H1 (cell line): Measurements from ENCODE around the gene TBX2. TPM values are rescaled to one million over a fixed set of nuclear protein-coding genes. Genes with fewer than 3 reads are reported as not detected.
A peak's percentile ranks its signal among the peaks of the same experiment; 100 is the strongest.

Experiments used
- CTCF ChIA-PET: fragments of 300-600 bp; sonication (Branson Sonifier 250); formaldehyde crosslinking; loops from one replicate; lab custom pipeline; 2021; ENCODE audit not compliant: partially characterized antibody; lab: Charles Lee
- POLR2A ChIA-PET: fragments of 300-600 bp; sonication (Branson Sonifier 250); formaldehyde crosslinking; loops from one replicate; lab custom pipeline; 2021; ENCODE audit warnings: inconsistent platforms; ENCODE audit not compliant: partially characterized antibody; lab: Charles Lee
- DNase-seq, 2 experiments: peaks; one replicate each; pipeline versions ENCODE4 v3.0.0 to v3.0.0-alpha.2; 2010 to 2022; ENCODE audit warnings: low spot score in 2 of 2, low read depth in 1 of 2, mixed read lengths in 1 of 2
- FAIRE-seq: peaks from 2 replicates; lab custom pipeline; 2011; peaks lifted over from hg19 to GRCh38; lab: Jason Lieb, UNC
- H2AFZ ChIP-seq: 2 replicates; pipeline ENCODE4 v1.8.1; 2012; ENCODE audit warnings: low read length, inconsistent platforms
- H2AK5ac ChIP-seq: 2 replicates; pipeline ENCODE4 v1.6.1; 2013; ENCODE audit warnings: low read depth, low read length
- H2BK120ac ChIP-seq: replicated peaks from 2 replicates; pipeline ENCODE3; 2013; ENCODE audit warnings: low read depth, low read length, inconsistent platforms
- H2BK12ac ChIP-seq: 2 replicates; pipeline ENCODE4 v1.6.1; 2013; ENCODE audit warnings: low read depth, low read length
- H2BK15ac ChIP-seq: 2 replicates; pipeline ENCODE4 v1.6.1; 2013; ENCODE audit warnings: low read length
- H2BK20ac ChIP-seq: 2 replicates; pipeline ENCODE4 v1.6.1; 2013; ENCODE audit warnings: low read length
- H2BK5ac ChIP-seq: 2 replicates; pipeline ENCODE4 v1.6.1; 2013; ENCODE audit warnings: low read depth, low read length
- H3K14ac ChIP-seq: 2 replicates; pipeline ENCODE4 v1.6.1; 2013; ENCODE audit warnings: inconsistent platforms; ENCODE audit not compliant: insufficient read length
- H3K18ac ChIP-seq: 2 replicates; pipeline ENCODE4 v1.6.1; 2013; ENCODE audit warnings: low read length; ENCODE audit errors: extremely low read depth
- H3K23ac ChIP-seq: 2 replicates; pipeline ENCODE4 v1.6.1; 2013; ENCODE audit warnings: inconsistent platforms; ENCODE audit not compliant: insufficient read length
- H3K23me2 ChIP-seq: 2 replicates; pipeline ENCODE4 v1.6.1; 2013; ENCODE audit warnings: low read depth, low read length
- H3K27ac ChIP-seq: 2 replicates; pipeline ENCODE4 v1.6.1; 2011; ENCODE audit warnings: low read depth, low read length, inconsistent platforms
- H3K27me3 ChIP-seq, 4 experiments: replicated peaks in 1 of 4; 1 replicate in 1 of 4; 2 replicates in 3 of 4; pipeline versions ENCODE4 v1.6.1 to v1.8.1; 2011 to 2013; ENCODE audit warnings: low read length in 3 of 4, mild to moderate bottlenecking in 3 of 4, inconsistent platforms in 2 of 4, mixed read lengths in 2 of 4, moderate library complexity in 1 of 4; ENCODE audit not compliant: control insufficient read depth in 3 of 4, insufficient read depth in 3 of 4; ENCODE audit errors: extremely low read depth in 1 of 4
- H3K36me3 ChIP-seq, 4 experiments: 2 replicates each; pipeline versions ENCODE4 v1.6.1 to v1.8.1; 2011 to 2013; ENCODE audit warnings: mild to moderate bottlenecking in 4 of 4, low read length in 3 of 4, moderate library complexity in 2 of 4, control low read depth in 1 of 4, inconsistent platforms in 1 of 4; ENCODE audit not compliant: insufficient read depth in 4 of 4, control insufficient read depth in 2 of 4
- H3K4ac ChIP-seq: replicated peaks from 2 replicates; pipeline ENCODE3; 2013; ENCODE audit warnings: low read length, low read depth, mixed read lengths, inconsistent platforms; ENCODE audit not compliant: insufficient read length
- H3K4me1 ChIP-seq, 4 experiments: replicated peaks in 1 of 4; 1 replicate in 1 of 4; 2 replicates in 3 of 4; pipeline versions ENCODE4 v1.6.1 to v1.8.1; 2011 to 2013; ENCODE audit warnings: low read length in 3 of 4, inconsistent platforms in 2 of 4, mixed read lengths in 1 of 4; ENCODE audit not compliant: insufficient read depth in 4 of 4, control insufficient read depth in 3 of 4
- H3K4me2 ChIP-seq, 2 experiments: 2 replicates each; pipeline versions ENCODE4 v1.6.1 to v1.8.1; 2011 to 2013; ENCODE audit warnings: low read depth in 2 of 2, low read length in 2 of 2, control low read depth in 1 of 2, inconsistent platforms in 1 of 2, mild to moderate bottlenecking in 1 of 2; ENCODE audit not compliant: insufficient read depth in 1 of 2
- H3K4me3 ChIP-seq, 4 experiments: fragments of 200-600, 300-600 bp in 1 of 4; sonication (generic), shearing (Covaris generic), sonication (Bioruptor Twin) in 1 of 4; 2 replicates each; pipeline versions ENCODE4 v1.5.1 to v1.8.1; 2011 to 2016; ENCODE audit warnings: low read length in 4 of 4, low read depth in 3 of 4, control low read depth in 2 of 4, inconsistent platforms in 2 of 4, mild to moderate bottlenecking in 2 of 4, mixed read lengths in 1 of 4, moderate library complexity in 1 of 4; ENCODE audit not compliant: insufficient read depth in 2 of 4; ENCODE audit errors: extremely low read depth in 1 of 4
- H3K56ac ChIP-seq: replicated peaks from 2 replicates; pipeline ENCODE3; 2013; ENCODE audit warnings: low read depth, mild to moderate bottlenecking, mixed read lengths, low read length, inconsistent platforms; ENCODE audit not compliant: insufficient read length
- H3K79me1 ChIP-seq: 2 replicates; pipeline ENCODE4 v1.6.1; 2013; ENCODE audit warnings: low read depth, low read length, control low read depth
- H3K79me2 ChIP-seq, 2 experiments: 2 replicates each; pipeline versions ENCODE4 v1.6.1 to v1.8.1; 2012 to 2013; ENCODE audit warnings: low read length in 2 of 2, mild to moderate bottlenecking in 2 of 2, inconsistent platforms in 1 of 2; ENCODE audit not compliant: insufficient read depth in 2 of 2, control insufficient read depth in 1 of 2
- H3K9ac ChIP-seq, 4 experiments: replicated peaks in 1 of 4; 1 replicate in 1 of 4; 2 replicates in 3 of 4; pipeline versions ENCODE4 v1.6.1 to v1.8.1; 2011 to 2013; ENCODE audit warnings: low read depth in 3 of 4, low read length in 3 of 4, control low read depth in 2 of 4, mild to moderate bottlenecking in 2 of 4, moderate library complexity in 2 of 4, inconsistent platforms in 1 of 4; ENCODE audit errors: extremely low read depth in 1 of 4
- H3K9me3 ChIP-seq, 2 experiments: 2 replicates each; pipeline versions ENCODE4 v1.6.1 to v1.8.1; 2012 to 2013; ENCODE audit warnings: mild to moderate bottlenecking in 2 of 2, moderate library complexity in 2 of 2, control low read depth in 1 of 2, inconsistent platforms in 1 of 2, low read depth in 1 of 2, low read length in 1 of 2, mixed read lengths in 1 of 2; ENCODE audit not compliant: insufficient read depth in 2 of 2
- H4K20me1 ChIP-seq, 2 experiments: replicated peaks in 1 of 2; 2 replicates each; pipeline versions ENCODE3 to v1.8.1; 2011 to 2013; ENCODE audit warnings: inconsistent platforms in 2 of 2, low read length in 2 of 2, mild to moderate bottlenecking in 1 of 2; ENCODE audit not compliant: insufficient read depth in 2 of 2, control insufficient read depth in 1 of 2
- H4K5ac ChIP-seq: 2 replicates; pipeline ENCODE4 v1.6.1; 2013; ENCODE audit warnings: low read length, low read depth, mixed read lengths, inconsistent platforms; ENCODE audit not compliant: insufficient read length
- H4K8ac ChIP-seq: 2 replicates; pipeline ENCODE4 v1.8.0; 2013; ENCODE audit warnings: mild to moderate bottlenecking, moderate library complexity, low read length, inconsistent platforms; ENCODE audit not compliant: insufficient read depth; ENCODE audit errors: extremely low read depth
- H4K91ac ChIP-seq: replicated peaks from 2 replicates; pipeline ENCODE3; 2013; ENCODE audit warnings: low read length, mixed read lengths, inconsistent platforms; ENCODE audit not compliant: insufficient read length
- ASH2L ChIP-seq: fragments of 200-600, 300-600 bp; sonication (generic); IDR thresholded peaks from one replicate; pipeline ENCODE4 v1.7.1; 2017; ENCODE audit warnings: low read length
- FOSL1 ChIP-seq: IDR thresholded peaks from 2 replicates; pipeline ENCODE4 v1.6.1; 2011; ENCODE audit warnings: mild to moderate bottlenecking, low read depth, low read length, moderate library complexity; ENCODE audit not compliant: insufficient read depth
- JUN ChIP-seq: IDR thresholded peaks from 2 replicates; pipeline ENCODE4 v1.6.1; 2011; ENCODE audit warnings: low read depth, mild to moderate bottlenecking, improper control_type of control experiment, low read length
- RAD21 ChIP-seq, 2 experiments: IDR thresholded peaks in 1 of 2; conservative IDR thresholded peaks in 1 of 2; 2 replicates each; pipeline ENCODE4 v1.6.1; 2011; ENCODE audit warnings: low read depth in 2 of 2, low read length in 2 of 2, improper control_type of control experiment in 1 of 2, inconsistent platforms in 1 of 2, mild to moderate bottlenecking in 1 of 2, moderate library complexity in 1 of 2
- RFX5 ChIP-seq: IDR thresholded peaks from 2 replicates; pipeline ENCODE4 v1.6.1; 2011; ENCODE audit warnings: low read depth, low read length, improper control_type of control experiment, borderline replicate concordance
- RNF2 ChIP-seq: fragments of 200-900, 300-1000 bp; sonication (generic); IDR thresholded peaks from 2 replicates; pipeline ENCODE4 v1.7.1; 2016; ENCODE audit warnings: borderline replicate concordance, low read depth, mild to moderate bottlenecking, antibody characterized with exemption, low read length; ENCODE audit not compliant: poor library complexity, severe bottlenecking; ENCODE audit errors: missing control alignments
- RXRA ChIP-seq: IDR thresholded peaks from 2 replicates; pipeline ENCODE4 v1.6.1; 2011; ENCODE audit warnings: low read depth, mild to moderate bottlenecking, low read length, moderate library complexity; ENCODE audit not compliant: insufficient read depth
- ZNF274 ChIP-seq: IDR thresholded peaks from 2 replicates; pipeline ENCODE4 v1.7.0; 2012; ENCODE audit warnings: low read length, borderline replicate concordance; ENCODE audit errors: extremely low read depth
- WGBS, 2 experiments: shearing (Covaris generic) in 1 of 2; methylation state at CpG; one replicate each; pipeline versions ENCODE4 v1.1.6 to v1.1.7; 2013 to 2015; ENCODE audit warnings: low lambda C conversion rate in 2 of 2, mixed read lengths in 2 of 2, inconsistent platforms in 1 of 2, low coverage in 1 of 2, missing lambda C conversion rate in 1 of 2; ENCODE audit not compliant: insufficient replicate concordance in 2 of 2, insufficient coverage in 1 of 2, insufficient read length in 1 of 2; ENCODE audit errors: extremely low coverage in 1 of 2, missing lambda C conversion rate in 1 of 2; 5-methylcytosine and 5-hydroxymethylcytosine counted together
- polyA plus RNA-seq, 7 experiments: library from polyadenylated mRNA; depleted of rRNA in 3 of 7; stranded (reverse) in 5 of 7; unstranded in 2 of 7; fragments of >200 nt in 5 of 7; fragments of 200-250 nt in 2 of 7; gene quantifications; 1 replicate in 5 of 7; 2 replicates in 1 of 7; 4 replicates in 1 of 7; pipeline versions ENCODE4 v1.2.1 to v1.2.3, GENCODE V29; 2011 to 2013; ENCODE audit warnings: missing spikeins in 2 of 7, mixed read lengths in 2 of 7
- total RNA-seq: library from RNA; stranded (reverse); fragmentation: NEBNext Ultra II Directional; extraction: Animal tissue kit (Norgen Biotek cat#: 25700); gene quantifications from 2 replicates; pipeline ENCODE4 v1.2.1, GENCODE V29; 2021
- TF ChIP-seq, protein P1 (sequence below): IDR thresholded peaks from 2 replicates; pipeline ENCODE4 v1.6.1; 2011; ENCODE audit warnings: low read length, improper control_type of control experiment

Gene TBX2
- total and polyA plus RNA-seq, 2 of the 8 experiments (the other 6 are each of a cell fraction or from before 2014, with no cell fraction given), result not detected

- Histone ChIP-seq H3K18ac (no peak overlapping the region; the same call in 1 of the 2 replicates), H3K23me2 (peaks cover 16% of the 10 kb centered on the region), H3K4me1 (peaks cover 0 to 24% (median 13%) of the 10 kb centered on the region in 4 experiments; a peak in 5 of 7 replicates), H2AFZ (no peak overlapping the region), H3K4me2 (peak overlapping the region; percentile 73 to 93), H4K8ac (no peak overlapping the region), H3K14ac (no peak overlapping the region), H3K9ac (no peak overlapping the region), H3K27me3 (peaks cover 62 to 99% (median 92%) of the 10 kb centered on the region in 4 experiments), H3K56ac (no peak overlapping the region), H2BK12ac (peak overlapping the region; percentile 60; the same call in 1 of the 2 replicates), H3K4ac (no peak overlapping the region), H4K91ac (no peak overlapping the region), H3K79me2 (no peaks in the 10 kb centered on the region), H2BK120ac (no peak overlapping the region), H3K79me1 (no peaks in the 10 kb centered on the region), H3K27ac (no peak overlapping the region), H3K36me3 (peaks cover 0 to 8% (median 0%) of the 10 kb centered on the region in 4 experiments; a peak in 1 of 8 replicates), H3K23ac (no peak overlapping the region), H4K20me1 (peaks cover 18 to 19% of the 10 kb centered on the region in 2 experiments), H2BK5ac (no peak overlapping the region), H3K4me3 (peak overlapping the region in 3 of 4 experiments; percentile 16 to 65 (median 34); a peak in 7 of 8 replicates), H3K9me3 (no peaks in the 10 kb centered on the region; a peak in 1 of 4 replicates), H4K5ac (no peak overlapping the region), H2BK15ac (no peak overlapping the region), H2AK5ac (no peak overlapping the region), H2BK20ac (no peak overlapping the region)
- no peak for FAIRE-seq
- ChIA-PET CTCF (interaction anchor here (0.6 to 8.8 kb wide), 14 partner anchors 10 to 560 kb away, joined by 3 to 108 read pairs (median 5); partner anchors contain the start of gene TBX2), POLR2A (no interaction called here)
- DNase-seq, result peak in 1 of 2 experiments; percentile 91
- WGBS, 2 experiments, result 8% methylated on average over 44 of the region's 48 CpGs; no CpG with 5 or more reads in 1 of the 2 experiments
- TF ChIP-seq FOSL1 (no peak), JUN (no peak), ZNF274 (no peak), RFX5 (no peak), RXRA (no peak), ASH2L (no peak), RAD21 (IDR thresholded peaks at IDR 0.05 in 1 of 2, conservative IDR thresholded peaks at IDR 0.05 in 1 of 2; ENCODE audit: low read depth in 2 of 2, low read length in 2 of 2) (peak; percentile 35 to 55; a peak in 3 of 4 replicates), RNF2 (peak; percentile 81)
- TF ChIP-seq, protein P1, sequence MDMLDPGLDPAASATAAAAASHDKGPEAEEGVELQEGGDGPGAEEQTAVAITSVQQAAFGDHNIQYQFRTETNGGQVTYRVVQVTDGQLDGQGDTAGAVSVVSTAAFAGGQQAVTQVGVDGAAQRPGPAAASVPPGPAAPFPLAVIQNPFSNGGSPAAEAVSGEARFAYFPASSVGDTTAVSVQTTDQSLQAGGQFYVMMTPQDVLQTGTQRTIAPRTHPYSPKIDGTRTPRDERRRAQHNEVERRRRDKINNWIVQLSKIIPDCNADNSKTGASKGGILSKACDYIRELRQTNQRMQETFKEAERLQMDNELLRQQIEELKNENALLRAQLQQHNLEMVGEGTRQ, result no peak
Observed at GRCh38 chr17:61410141-61411010, 10.7 kb downstream of the TBX2 start.
